LoVo (cell line): ENCODE measurements around the gene BMPR1B.
A peak's percentile ranks its signal among the peaks of the same experiment; 100 is the strongest.

ENCODE experiments used
- DNase-seq: peaks from one replicate; pipeline ENCODE4 v3.0.0-alpha.2; 2016; ENCODE audit warnings: low spot score

BMPR1B gene

DNA sequence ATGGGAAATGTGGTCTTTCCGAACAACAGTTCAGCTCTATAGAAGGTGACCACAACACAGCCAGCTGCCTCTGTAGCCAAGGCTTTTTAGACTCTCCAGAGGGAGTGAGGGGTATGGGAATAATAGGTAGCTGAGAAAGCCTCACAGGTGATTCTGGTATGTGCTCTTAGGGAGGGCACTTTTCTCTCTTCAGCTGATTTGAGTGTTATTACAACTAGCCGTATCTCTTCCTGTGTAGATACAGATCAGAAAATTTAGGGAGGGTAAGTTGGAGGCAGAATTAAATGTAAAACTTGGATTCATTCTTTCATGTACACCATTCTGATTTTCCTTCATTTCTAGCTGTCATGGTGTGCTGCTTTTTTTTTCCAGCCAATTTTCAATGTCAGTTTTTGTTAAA is 154.9 kb downstream of the BMPR1B start:
- DNase-seq = no peak

DNA sequence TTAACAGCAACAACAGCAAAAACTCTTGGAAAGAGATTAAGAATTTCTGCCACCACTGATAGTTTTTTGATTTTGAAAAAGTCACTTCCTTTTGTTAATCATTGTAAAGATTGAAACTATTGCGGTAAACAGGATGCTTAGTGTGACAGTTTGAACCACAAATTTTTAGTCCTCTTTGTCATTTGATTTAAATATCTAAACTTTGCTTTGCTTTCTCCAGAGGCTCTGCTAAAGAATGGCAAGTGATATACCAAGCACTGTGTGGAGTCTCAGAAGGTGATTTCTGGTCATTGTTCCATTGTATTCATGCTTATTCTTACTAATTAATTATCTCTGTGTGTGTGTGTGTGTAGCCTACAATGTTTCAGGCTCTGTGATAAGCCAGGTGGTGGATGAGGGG is 155.6 kb downstream of the BMPR1B start:
- DNase-seq = no peak

GRCh38 chr4:94917146-94917545 is 159.4 kb downstream of the BMPR1B start:
- no peak for DNase-seq

DNA sequence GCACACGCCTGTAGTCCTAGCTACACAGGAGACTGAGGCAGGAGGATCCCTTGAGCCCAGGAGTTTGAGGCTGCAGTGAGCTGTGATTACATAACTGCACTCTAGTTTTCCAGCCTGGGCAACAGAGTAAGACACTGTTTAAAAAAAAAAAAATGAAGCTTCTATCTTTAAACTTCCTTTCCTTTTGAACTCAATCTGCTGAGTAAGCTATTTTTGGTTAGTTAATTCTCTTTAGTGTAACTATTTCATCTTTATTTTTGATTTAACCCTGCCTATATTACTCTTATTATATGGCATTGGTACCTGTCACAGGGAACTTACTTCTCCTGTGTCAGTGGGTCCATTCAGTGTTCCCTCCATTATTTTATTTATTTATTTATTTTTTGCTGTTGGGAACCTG is 160.8 kb downstream of the BMPR1B start:
- DNase-seq = no peak

- no peak for DNase-seq
These were observed 162.6 kb downstream of the BMPR1B start for GRCh38 chr4:94920369-94920768.

DNA sequence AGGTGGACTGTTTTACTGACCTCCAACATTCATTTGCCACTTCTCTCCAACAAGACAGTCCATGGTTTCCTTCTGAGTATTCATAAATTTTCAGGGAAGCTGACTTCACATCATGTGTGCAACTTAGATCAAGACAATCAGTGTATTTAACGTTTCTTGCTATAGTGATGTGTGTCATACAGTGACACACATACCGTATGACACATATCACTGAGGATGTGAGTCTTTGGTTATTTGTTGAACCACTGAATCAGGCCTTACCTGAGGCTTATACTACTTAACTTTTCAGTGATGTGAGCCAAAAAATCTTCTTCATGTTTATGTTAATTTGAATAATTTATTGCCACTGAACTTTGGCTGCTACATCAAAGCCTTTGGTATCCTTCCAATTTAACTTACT is 166.8 kb downstream of the BMPR1B start:
- no peak for DNase-seq

DNA sequence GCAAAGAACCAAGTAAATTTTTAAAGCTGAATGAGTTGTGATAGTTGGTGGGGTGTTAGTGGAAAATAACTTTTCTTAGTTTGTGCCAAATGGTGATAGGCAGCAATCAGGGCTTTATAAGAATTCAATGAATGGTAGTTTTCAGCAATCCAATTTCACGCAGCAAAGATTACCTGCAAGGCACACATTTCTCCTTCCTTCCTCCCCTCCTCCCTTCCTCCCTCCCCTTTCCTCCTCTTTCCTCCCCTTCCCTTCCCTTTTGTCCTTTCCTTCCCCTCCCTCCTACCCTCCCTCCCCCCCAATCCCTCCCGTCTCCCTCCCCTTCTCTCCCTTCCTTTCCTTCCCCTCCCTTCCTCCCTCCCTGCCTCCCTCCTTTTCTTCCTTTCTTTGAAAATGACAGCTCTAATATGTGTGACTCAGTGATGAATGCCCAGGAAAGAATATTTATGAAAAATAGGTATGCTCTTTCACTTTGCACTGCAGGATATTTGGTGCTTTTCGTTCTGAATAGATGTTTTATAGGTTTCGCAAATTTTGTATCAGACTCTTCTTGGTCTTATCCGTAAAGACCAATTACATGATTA is 168.1 kb downstream of the BMPR1B start:
- no peak for DNase-seq

DNA sequence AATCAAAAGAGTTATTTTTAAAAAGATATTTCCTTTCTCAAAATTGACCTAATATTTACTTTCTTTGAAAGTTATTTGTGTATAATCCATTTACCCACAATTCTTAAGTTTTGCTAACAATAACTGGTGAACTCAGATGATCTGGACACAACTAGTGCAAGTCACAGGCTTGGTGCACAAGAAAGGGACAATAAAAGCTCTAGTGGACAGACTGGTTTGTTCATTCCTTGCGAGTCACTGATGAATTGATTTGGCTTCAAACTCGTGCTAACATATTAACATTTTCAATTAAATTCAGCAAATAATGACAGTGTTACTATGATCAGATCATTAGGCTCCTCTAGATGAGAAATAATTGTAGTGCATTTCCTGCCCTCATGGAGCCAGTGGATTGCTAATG is 169.2 kb downstream of the BMPR1B start:
- DNase-seq = peak; percentile 9

GRCh38 chr4:94927696-94928095 is 169.9 kb downstream of the BMPR1B start:
- DNase-seq = no peak

DNA sequence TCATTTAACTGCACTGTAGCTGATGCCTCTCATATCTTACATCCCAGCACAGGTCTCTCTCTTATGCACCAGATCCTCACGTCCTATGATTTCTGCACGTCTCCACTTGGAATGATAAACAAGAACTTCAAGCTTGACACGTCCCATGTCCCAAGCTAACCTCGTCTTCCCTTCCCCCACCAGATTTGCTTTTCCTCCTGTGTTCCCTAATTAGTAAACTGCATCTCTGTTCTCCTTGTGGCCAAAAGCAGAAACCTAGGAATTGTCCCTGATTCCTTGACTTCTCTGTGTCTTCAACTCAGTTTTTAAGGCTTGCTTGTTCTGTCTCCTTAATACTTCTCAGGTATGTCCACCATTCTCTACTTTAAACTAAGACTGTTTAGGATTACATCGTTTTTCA is 171.9 kb downstream of the BMPR1B start:
- DNase-seq = no peak

DNA sequence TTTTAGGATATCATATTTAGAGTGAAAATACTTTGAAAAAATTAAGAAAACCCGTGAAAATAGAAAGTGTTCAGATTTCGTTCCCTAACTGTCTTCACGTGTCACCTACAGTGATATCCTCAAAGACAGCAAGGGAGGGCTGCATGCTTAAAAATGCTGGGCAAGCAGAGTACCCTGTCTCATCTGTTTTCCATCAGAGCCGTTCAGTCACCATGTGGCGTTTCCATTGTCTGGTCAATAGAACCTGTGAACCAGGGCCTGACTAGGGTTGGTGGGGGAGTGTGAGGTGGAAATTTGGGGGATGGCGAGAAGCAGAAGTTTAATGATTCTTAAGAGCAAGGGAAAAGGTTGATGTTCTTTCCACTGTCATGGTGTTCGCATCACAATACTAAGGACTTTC is 173.9 kb downstream of the BMPR1B start:
- DNase-seq = no peak

GRCh38 chr4:94932366-94932765 is 174.6 kb downstream of the BMPR1B start:
- DNase-seq = no peak

GRCh38 chr4:94933799-94934198 is 176.0 kb downstream of the BMPR1B start:
- no peak for DNase-seq

- DNase-seq = no peak
These were observed 176.4 kb downstream of the BMPR1B start for GRCh38 chr4:94934201-94934600.

DNA sequence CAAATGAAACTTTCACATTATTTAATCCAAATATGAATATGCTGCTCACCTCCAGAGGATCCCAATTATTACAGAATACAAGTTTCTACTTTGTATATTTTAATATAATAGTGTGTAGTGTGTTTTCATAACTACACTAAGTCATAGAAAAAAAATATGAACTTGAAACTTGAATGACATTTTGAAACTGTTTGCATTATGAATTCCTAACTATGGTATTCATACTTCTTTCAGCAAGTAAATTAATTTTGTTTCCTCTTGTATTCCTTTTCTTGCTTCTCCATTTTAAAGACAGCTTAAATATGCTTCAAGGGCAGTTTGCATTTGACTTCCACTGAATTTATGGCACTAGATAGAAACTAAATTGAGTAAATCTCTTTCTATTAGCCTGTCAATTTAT is 177.1 kb downstream of the BMPR1B start:
- no peak for DNase-seq

GRCh38 chr4:94936854-94937253 is 179.1 kb downstream of the BMPR1B start:
- DNase-seq = no peak

GRCh38 chr4:94939791-94940519 is 182.2 kb downstream of the BMPR1B start:
- no peak for DNase-seq

DNA sequence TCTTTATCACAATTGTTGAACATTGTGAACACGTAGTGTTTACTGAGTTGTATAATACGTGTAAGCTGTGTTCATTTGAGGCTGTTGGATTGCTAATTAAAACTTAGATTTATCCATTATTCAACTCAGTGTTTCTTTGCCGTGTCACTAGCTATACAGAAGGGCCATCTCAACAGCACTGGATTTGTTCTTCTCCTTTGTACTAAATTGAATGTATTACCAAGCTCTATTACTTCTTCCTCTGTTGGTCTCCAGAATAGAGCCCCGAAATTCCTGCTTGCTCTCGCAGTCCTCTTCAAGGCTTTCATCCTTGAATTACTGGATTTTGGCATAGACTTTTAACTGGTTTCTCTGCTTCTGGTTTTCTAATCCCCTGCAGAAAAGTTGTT is 182.8 kb downstream of the BMPR1B start:
- DNase-seq = no peak

GRCh38 chr4:94941706-94942105 is 184.0 kb downstream of the BMPR1B start:
- DNase-seq = no peak

DNA sequence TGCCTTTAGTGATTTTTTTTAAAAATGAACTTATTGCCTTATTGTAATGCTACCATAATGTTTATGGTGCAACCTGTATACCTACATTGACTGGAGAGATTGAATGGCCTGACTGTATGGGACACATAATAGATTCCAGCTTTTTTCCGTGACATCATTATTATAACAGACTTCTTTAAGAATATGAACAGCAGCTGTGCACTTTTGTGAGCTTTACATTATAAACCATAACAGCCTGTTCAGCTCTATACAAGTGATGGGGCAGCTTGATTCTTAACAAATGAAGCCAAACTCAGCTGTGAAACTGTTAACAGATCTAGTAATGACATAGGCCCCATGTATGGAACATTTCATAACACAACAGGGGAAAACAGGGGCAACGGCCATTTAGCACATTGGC is 187.0 kb downstream of the BMPR1B start:
- DNase-seq = no peak

- no peak for DNase-seq
These were observed 189.9 kb downstream of the BMPR1B start for GRCh38 chr4:94947681-94948108.

GRCh38 chr4:94954251-94954650 is 196.5 kb downstream of the BMPR1B start:
- DNase-seq = no peak

GRCh38 chr4:94957030-94957429 is 199.3 kb downstream of the BMPR1B start:
- no peak for DNase-seq

DNA sequence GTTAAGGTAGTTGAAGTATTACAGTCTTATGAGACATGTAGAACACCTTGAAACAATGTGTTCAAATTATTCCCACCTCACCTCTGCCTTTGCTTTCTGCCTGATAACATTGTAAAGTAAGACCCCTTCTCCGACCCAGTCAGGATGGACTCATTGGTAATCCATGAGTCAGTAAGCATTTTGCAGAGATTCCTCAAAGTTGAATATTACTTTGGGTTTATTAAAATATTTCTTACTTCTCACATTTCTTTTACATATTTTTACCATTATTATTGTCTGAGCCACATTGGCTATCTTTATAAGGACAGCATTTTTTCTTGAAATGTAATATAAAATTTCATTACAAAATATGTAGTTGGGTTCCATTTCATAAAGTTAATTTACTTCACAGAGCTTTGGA is 201.6 kb downstream of the BMPR1B start:
- no peak for DNase-seq
